ENCODE measurements around the gene IFT27. TPM values are rescaled to one million over a fixed set of nuclear protein-coding genes. Genes with fewer than 3 reads are reported as not detected.

Gene IFT27
- polyA plus RNA-seq, 1 donor, result 27.5 TPM

- no peak for DNase-seq (ENCODE audit: low read depth)
Measured at GRCh38 chr22:36725366-36726006, 50.4 kb downstream of the IFT27 start.

- DNase-seq (ENCODE audit: low read depth), result no peak
Measured at GRCh38 chr22:36724836-36725235, 51.1 kb downstream of the IFT27 start.

GRCh38 chr22:36722055-36722454 lies 53.9 kb downstream of the IFT27 start:
- no peak for DNase-seq (ENCODE audit: low read depth)

- no peak for DNase-seq (ENCODE audit: low read depth)
Measured at GRCh38 chr22:36715647-36716046, 60.3 kb downstream of the IFT27 start.

- no peak for DNase-seq (ENCODE audit: low read depth)
Measured at GRCh38 chr22:36714110-36714509, 61.8 kb downstream of the IFT27 start.

GRCh38 chr22:36713436-36713835 lies 62.5 kb downstream of the IFT27 start:
- DNase-seq (ENCODE audit: low read depth), result no peak

Other genes with a start within 250 kb of the IFT27 start
- gene EIF3D, start 247.0 kb downstream of the IFT27 start, polyA plus RNA-seq (ENCODE audit: insufficient read length), result 184 TPM
- not detected for gene CACNG2, start 72.4 kb downstream of the IFT27 start, polyA plus RNA-seq (ENCODE audit: insufficient read length)
- gene PVALB, start 40.9 kb upstream of the IFT27 start, polyA plus RNA-seq (ENCODE audit: insufficient read length), result 22.8 TPM
- 2.9 TPM for gene NCF4, start 84.9 kb upstream of the IFT27 start, polyA plus RNA-seq (ENCODE audit: insufficient read length)
- gene CSF2RB, start 137.5 kb upstream of the IFT27 start, polyA plus RNA-seq (ENCODE audit: insufficient read length), result 1.6 TPM
- gene TST, start 243.3 kb upstream of the IFT27 start, polyA plus RNA-seq (ENCODE audit: insufficient read length), result 19.6 TPM
- gene MPST, start 243.6 kb upstream of the IFT27 start, polyA plus RNA-seq (ENCODE audit: insufficient read length), result 42.7 TPM

Measured in forelimb muscle (tissue), 1 donor.